NCI-H748 (cell line): ENCODE measurements around the gene MYCBP2.
"Not testable (repeated sequence)": the region's sequence is repeated elsewhere in the genome, so short reads cannot be mapped to it uniquely, and the experiment has no call there.

Experiments
- DNase-seq: peaks from one replicate; lab custom pipeline; 2025; ENCODE audit not compliant: unreplicated experiment; lab: John Stamatoyannopoulos, UW

The MYCBP2 gene

GRCh38 chr13:77215543-77215942 is 111.4 kb downstream of the MYCBP2 start:
- no peak for DNase-seq

GRCh38 chr13:77213644-77214043 is 113.2 kb downstream of the MYCBP2 start:
- DNase-seq: no peak

- DNase-seq: no peak
Observed at GRCh38 chr13:77207943-77208342, 119.0 kb downstream of the MYCBP2 start.

GRCh38 chr13:77198995-77199394 is 127.9 kb downstream of the MYCBP2 start:
- not testable (repeated sequence) for DNase-seq

- no peak for DNase-seq
Observed at GRCh38 chr13:77196052-77196618, 130.8 kb downstream of the MYCBP2 start.

GRCh38 chr13:77190349-77190958 is 136.4 kb downstream of the MYCBP2 start:
- DNase-seq: no peak

GRCh38 chr13:77185721-77186120 is 141.2 kb downstream of the MYCBP2 start:
- DNase-seq: no peak

GRCh38 chr13:77184455-77184854 is 142.4 kb downstream of the MYCBP2 start:
- no peak for DNase-seq

GRCh38 chr13:77180011-77180410 is 146.9 kb downstream of the MYCBP2 start:
- no peak for DNase-seq

GRCh38 chr13:77177646-77178045 is 149.2 kb downstream of the MYCBP2 start:
- DNase-seq: no peak

- DNase-seq: no peak
Observed at GRCh38 chr13:77176350-77176749, 150.5 kb downstream of the MYCBP2 start.

- no peak for DNase-seq
Observed at GRCh38 chr13:77172650-77173049, 154.2 kb downstream of the MYCBP2 start.

- no peak for DNase-seq
Observed at GRCh38 chr13:77171451-77171850, 155.4 kb downstream of the MYCBP2 start.

GRCh38 chr13:77168237-77168636 is 158.7 kb downstream of the MYCBP2 start:
- no peak for DNase-seq

GRCh38 chr13:77150651-77151050 is 176.2 kb downstream of the MYCBP2 start:
- DNase-seq: no peak

- DNase-seq: no peak
Observed at GRCh38 chr13:77143431-77143830, 183.5 kb downstream of the MYCBP2 start.

- no peak for DNase-seq
Observed at GRCh38 chr13:77139306-77139705, 187.6 kb downstream of the MYCBP2 start.

- DNase-seq: no peak
Observed at GRCh38 chr13:77138813-77139212, 188.1 kb downstream of the MYCBP2 start.

GRCh38 chr13:77136902-77137420 is 189.9 kb downstream of the MYCBP2 start:
- DNase-seq: no peak

- DNase-seq: no peak
Observed at GRCh38 chr13:77124423-77124822, 202.5 kb downstream of the MYCBP2 start.

- no peak for DNase-seq
Observed at GRCh38 chr13:77118134-77118533, 208.8 kb downstream of the MYCBP2 start.

GRCh38 chr13:77114271-77114670 is 212.6 kb downstream of the MYCBP2 start:
- no peak for DNase-seq

GRCh38 chr13:77113496-77113895 is 213.4 kb downstream of the MYCBP2 start:
- DNase-seq: no peak
